Stimulated activated naive B cell treated with anti-CD40 and anti-IgM and Interleukin-4, amounts not matched to agents 10 μg/mL and 1 μg/mL and 100 μg/mL, for 72 hours (primary cell): ENCODE results near the gene RPS28.
"Not testable (repeated sequence)": the region's sequence is repeated elsewhere in the genome, so short reads cannot be mapped to it uniquely, and the experiment has no call there.

ENCODE experiments used
- ATAC-seq, 2 donors: fragments of 150-1000 bp; cut with Tn5 transposase; replicated peaks; 2 replicates each; pipeline ENCODE4 v1.10.0; 2021; ENCODE audit warnings: moderate library complexity in 1 of 2
- DNase-seq: peaks from one replicate; pipeline ENCODE4 v3.0.0; 2021
- H3K27ac Mint-ChIP-seq: one replicate; pipeline ENCODE4 v1.8.0; 2022; ENCODE audit warnings: mild to moderate bottlenecking, mixed read lengths
- H3K27me3 Mint-ChIP-seq, 2 donors: one replicate each; pipeline ENCODE4 v1.8.0; 2022; ENCODE audit warnings: mixed read lengths in 2 of 2
- H3K36me3 Mint-ChIP-seq, 2 donors: one replicate each; pipeline ENCODE4 v1.8.0; 2022; ENCODE audit warnings: mixed read lengths in 2 of 2, mild to moderate bottlenecking in 1 of 2
- H3K4me1 Mint-ChIP-seq, 2 donors: one replicate each; pipeline ENCODE4 v1.8.0; 2022; ENCODE audit warnings: mixed read lengths in 2 of 2, mild to moderate bottlenecking in 1 of 2
- H3K4me3 Mint-ChIP-seq, 2 donors: one replicate each; pipeline ENCODE4 v1.8.0; 2022; ENCODE audit warnings: mild to moderate bottlenecking in 2 of 2, mixed read lengths in 2 of 2, moderate library complexity in 1 of 2
- H3K9me3 Mint-ChIP-seq, 2 donors: one replicate each; pipeline ENCODE4 v1.8.0; 2022; ENCODE audit warnings: mixed read lengths in 2 of 2, mild to moderate bottlenecking in 1 of 2

The RPS28 gene

DNA sequence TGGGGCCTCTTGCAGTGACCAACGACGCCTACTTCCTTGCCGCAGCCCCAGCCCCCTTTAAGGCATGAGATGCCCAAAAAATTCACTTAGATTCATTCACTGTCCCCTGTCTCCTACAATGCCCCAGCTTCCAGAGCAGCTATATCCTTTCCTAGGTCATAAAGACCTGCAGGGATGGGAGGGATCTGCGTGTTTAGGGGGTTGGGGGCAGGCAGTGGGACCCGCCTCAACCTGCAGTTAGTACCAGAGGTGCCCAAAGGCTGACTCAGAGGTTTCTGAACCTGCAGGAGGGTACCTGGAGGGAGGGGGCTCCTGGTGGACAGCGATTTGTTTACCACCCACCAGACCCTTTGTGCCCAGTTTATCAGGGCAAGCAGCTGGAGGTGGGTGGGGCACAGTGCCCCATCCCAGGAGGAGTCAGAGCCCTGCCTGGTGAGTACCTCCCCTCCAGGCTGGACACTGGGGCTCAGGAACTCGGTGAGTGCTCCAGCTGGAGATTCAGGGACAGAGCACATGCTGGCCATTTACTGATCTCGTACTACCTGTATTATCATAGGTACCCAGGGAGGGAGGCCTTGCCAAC is 10.1 kb downstream of the RPS28 start:
- H3K4me3 Mint-ChIP-seq, result no peak overlapping the region
- peaks cover 8 to 14% of the 10 kb centered on the region in 2 donors for H3K4me1 Mint-ChIP-seq
- ATAC-seq (no peak), DNase-seq (no peak)
- H3K27me3 Mint-ChIP-seq, result peaks cover 18 to 51% of the 10 kb centered on the region in 2 donors
- no peak overlapping the region for H3K27ac Mint-ChIP-seq
- no peaks in the 10 kb centered on the region for H3K9me3 Mint-ChIP-seq
- H3K36me3 Mint-ChIP-seq, result no peaks in the 10 kb centered on the region

DNA sequence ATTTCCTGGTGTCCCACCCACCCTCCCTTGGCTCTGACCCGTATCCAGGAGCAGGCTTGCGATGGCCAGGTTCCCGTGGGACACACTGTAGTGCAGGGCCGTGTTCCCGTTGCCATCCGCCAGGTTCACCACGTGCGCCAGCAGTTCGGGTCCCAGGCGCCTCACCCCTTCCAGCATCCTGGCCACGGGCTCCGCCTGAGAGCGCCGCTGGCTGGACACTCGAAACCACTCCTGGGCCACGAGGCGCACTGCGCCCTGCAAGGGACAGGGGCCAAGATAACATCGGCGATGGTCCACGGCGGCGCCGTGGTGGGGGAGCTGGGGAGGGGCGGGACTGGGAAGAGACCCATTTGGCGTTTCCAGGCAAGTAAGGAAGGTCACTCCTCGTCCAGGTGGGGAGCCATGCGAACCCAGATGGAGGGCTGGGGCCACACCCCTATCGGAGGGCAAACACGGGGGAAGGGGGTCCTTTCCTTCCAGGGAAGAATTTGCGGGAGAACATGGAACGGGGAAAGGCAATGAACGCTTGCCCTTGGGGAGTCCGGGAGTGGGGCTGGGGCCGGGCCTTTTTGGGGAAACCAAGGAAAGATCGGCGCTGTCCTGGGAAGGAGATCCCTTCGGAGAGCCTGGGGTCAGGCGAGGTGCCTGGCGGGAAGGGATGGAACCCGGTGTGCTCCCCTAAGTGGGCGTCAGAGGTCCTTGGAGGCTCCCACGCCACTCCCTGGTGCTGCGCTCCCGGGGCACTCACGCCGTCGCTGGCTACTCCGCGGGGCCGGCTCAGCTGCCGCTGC is 11.9 kb downstream of the RPS28 start:
- H3K9me3 Mint-ChIP-seq, result no peaks in the 10 kb centered on the region
- H3K4me3 Mint-ChIP-seq, result peak overlapping the region in 1 of 2 donors; percentile 39
- ATAC-seq, result no peak
- peak overlapping the region; percentile 37 for H3K27ac Mint-ChIP-seq
- DNase-seq, result no peak
- no peaks in the 10 kb centered on the region for H3K36me3 Mint-ChIP-seq
- H3K27me3 Mint-ChIP-seq, result peaks cover 25 to 65% of the 10 kb centered on the region in 2 donors
- H3K4me1 Mint-ChIP-seq, result peaks cover 12 to 19% of the 10 kb centered on the region in 2 donors

GRCh38 chr19:8333767-8334457 is 12.6 kb downstream of the RPS28 start:
- H3K4me1 Mint-ChIP-seq, result peaks cover 12 to 19% of the 10 kb centered on the region in 2 donors
- DNase-seq, result no peak
- H3K36me3 Mint-ChIP-seq, result no peaks in the 10 kb centered on the region
- H3K9me3 Mint-ChIP-seq, result no peaks in the 10 kb centered on the region
- no peak overlapping the region for H3K27ac Mint-ChIP-seq
- peak overlapping the region; percentile 10 to 28 for H3K4me3 Mint-ChIP-seq
- H3K27me3 Mint-ChIP-seq, result peaks cover 23 to 66% of the 10 kb centered on the region in 2 donors
- ATAC-seq, result no peak

DNA sequence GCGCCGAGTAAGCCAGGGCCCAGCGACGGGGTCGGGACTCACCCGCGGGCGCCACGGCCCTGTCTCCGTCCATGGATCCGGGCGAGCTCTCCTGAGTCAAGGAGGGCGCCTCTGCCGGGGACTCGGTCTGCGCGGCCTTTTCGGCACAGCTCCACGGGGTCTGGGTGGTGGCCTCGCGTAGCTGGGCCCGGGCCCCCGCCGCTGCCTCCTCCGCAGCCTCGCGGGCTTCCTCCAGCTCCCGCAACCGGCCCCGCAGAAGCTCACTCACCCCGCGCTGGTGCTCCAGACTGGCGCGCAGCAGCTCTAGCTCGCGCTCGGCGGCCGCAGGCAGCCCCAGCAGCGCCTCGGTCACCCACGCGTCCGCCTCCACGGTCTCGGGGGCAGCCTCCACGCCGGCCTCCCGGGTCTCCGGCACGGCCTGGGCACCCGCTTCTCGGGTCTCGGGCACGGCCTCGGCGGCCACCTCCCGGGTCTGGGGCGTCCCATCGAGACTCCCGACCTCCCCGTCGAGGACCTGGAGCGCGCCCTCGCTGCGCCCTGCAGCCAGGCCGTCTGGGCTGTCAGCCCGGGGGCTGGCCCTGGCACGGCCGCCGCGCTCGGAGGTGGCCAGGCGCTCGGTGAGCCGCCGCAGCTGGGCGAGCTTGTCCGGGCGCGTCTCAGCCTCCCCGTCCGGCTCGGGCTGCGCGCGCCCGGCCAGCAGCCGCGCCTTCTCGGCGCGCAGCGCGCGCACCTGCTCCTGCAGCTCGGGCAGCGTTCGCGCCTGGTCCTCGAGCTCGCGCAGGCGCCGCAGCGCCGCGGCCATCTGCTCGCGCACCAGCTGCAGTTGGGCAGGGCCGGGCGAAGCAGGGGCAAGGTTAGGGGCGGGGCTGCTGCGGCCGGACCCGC is 13.4 kb downstream of the RPS28 start:
- ATAC-seq (peak; percentile 70 to 80), DNase-seq (peak; percentile 32)
- peaks cover 23 to 68% of the 10 kb centered on the region in 2 donors for H3K27me3 Mint-ChIP-seq
- no peaks in the 10 kb centered on the region for H3K36me3 Mint-ChIP-seq
- H3K4me3 Mint-ChIP-seq, result peak overlapping the region; percentile 10 to 30
- H3K9me3 Mint-ChIP-seq, result no peaks in the 10 kb centered on the region
- H3K4me1 Mint-ChIP-seq, result peaks cover 12 to 18% of the 10 kb centered on the region in 2 donors
- no peak overlapping the region for H3K27ac Mint-ChIP-seq

GRCh38 chr19:8335343-8336071 is 14.2 kb downstream of the RPS28 start:
- Mint-ChIP-seq H3K4me3 (peak overlapping the region; percentile 57 to 59), H3K27me3 (peaks cover 26 to 69% of the 10 kb centered on the region in 2 donors), H3K9me3 (no peaks in the 10 kb centered on the region), H3K27ac (no peak overlapping the region), H3K4me1 (peaks cover 13 to 17% of the 10 kb centered on the region in 2 donors), H3K36me3 (no peaks in the 10 kb centered on the region)
- peak; percentile 35 for DNase-seq
- ATAC-seq, result peak; percentile 63 to 73

DNA sequence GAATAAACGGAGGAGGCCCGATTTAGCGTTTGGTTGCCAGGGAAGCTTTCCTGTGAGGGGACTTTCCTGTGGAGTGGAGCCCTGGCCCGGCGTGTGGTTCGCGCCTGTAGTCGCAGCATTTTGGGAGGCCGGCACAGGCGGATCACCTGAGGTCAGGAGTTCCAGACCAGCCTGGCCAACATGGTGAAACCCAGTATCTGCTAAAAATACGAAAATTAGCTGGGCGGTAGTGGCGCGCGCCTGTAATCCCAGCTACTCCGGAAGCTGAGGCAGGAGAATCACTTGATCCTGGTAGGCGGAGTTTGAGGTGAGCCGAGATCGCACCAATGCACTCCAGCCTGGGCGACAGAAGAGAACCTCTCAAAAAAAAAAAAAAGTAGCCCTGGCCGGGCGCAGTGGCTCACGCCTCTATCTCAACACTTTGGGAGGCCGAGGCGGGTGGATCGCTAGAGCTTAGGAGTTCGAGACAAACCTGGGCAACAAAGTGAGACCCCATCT is 14.8 kb downstream of the RPS28 start:
- no peaks in the 10 kb centered on the region for H3K36me3 Mint-ChIP-seq
- H3K27me3 Mint-ChIP-seq, result peaks cover 30 to 70% of the 10 kb centered on the region in 2 donors
- DNase-seq, result no peak
- no peak overlapping the region for H3K27ac Mint-ChIP-seq
- peaks cover 16 to 21% of the 10 kb centered on the region in 2 donors for H3K4me1 Mint-ChIP-seq
- H3K9me3 Mint-ChIP-seq, result no peaks in the 10 kb centered on the region
- no peak for ATAC-seq
- H3K4me3 Mint-ChIP-seq, result peak overlapping the region; percentile 57 to 59

DNA sequence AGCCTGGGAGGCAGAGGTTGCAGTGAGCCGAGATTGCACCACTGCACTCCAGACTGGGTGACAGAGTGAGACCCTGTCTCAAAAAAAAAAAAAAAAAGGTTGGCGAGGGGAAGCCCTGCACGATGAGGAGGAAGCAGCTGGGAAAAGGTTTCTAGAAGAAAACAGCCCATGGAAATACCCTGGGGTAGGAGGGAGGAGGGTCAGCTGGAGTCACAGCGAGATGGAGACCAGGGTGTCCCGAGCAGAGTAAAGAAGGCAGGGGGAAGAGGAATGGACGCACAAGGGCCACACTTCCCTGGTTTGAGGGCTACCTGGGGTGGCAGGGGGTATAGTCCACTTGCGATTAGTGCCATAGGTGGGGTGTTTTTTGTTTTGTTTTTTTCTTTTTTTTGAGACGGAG is 15.4 kb downstream of the RPS28 start:
- DNase-seq (no peak), ATAC-seq (no peak)
- H3K27me3 Mint-ChIP-seq, result peaks cover 30 to 70% of the 10 kb centered on the region in 2 donors
- H3K36me3 Mint-ChIP-seq, result no peaks in the 10 kb centered on the region
- no peak overlapping the region for H3K27ac Mint-ChIP-seq
- H3K4me1 Mint-ChIP-seq, result peaks cover 16 to 21% of the 10 kb centered on the region in 2 donors
- H3K9me3 Mint-ChIP-seq, result no peaks in the 10 kb centered on the region
- H3K4me3 Mint-ChIP-seq, result peak overlapping the region in 1 of 2 donors; percentile 26

DNA sequence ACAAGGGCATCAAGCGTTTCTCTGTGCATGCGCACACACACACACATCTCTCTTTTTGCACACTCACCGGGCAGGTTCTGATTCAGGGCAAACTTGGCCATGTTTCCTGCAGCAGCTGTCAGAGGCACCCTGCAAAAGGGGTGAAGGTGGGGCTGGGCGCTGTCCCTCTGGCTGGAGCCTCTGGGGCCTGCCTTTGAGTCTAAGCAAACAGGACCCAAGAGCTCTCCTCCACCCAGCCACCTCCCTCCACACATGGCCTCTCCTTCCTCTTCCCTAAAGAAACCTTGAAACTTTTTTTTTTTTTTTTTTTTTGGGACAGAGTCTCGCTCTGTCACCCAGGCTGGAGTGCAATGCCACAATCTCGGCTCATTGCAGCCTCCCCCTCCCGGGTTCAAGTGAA is 16.4 kb downstream of the RPS28 start:
- ATAC-seq (no peak), DNase-seq (no peak)
- H3K27ac Mint-ChIP-seq, result peak overlapping the region; percentile 25
- no peaks in the 10 kb centered on the region for H3K36me3 Mint-ChIP-seq
- no peaks in the 10 kb centered on the region for H3K9me3 Mint-ChIP-seq
- no peak overlapping the region for H3K4me3 Mint-ChIP-seq
- H3K4me1 Mint-ChIP-seq, result peaks cover 16 to 26% of the 10 kb centered on the region in 2 donors
- H3K27me3 Mint-ChIP-seq, result peaks cover 30 to 75% of the 10 kb centered on the region in 2 donors

GRCh38 chr19:8338835-8339234 is 17.5 kb downstream of the RPS28 start:
- ATAC-seq (no peak), DNase-seq (no peak)
- H3K36me3 Mint-ChIP-seq, result no peaks in the 10 kb centered on the region
- H3K27me3 Mint-ChIP-seq, result peaks cover 32 to 77% of the 10 kb centered on the region in 2 donors
- H3K4me1 Mint-ChIP-seq, result peaks cover 20 to 36% of the 10 kb centered on the region in 2 donors
- no peaks in the 10 kb centered on the region for H3K9me3 Mint-ChIP-seq
- no peak overlapping the region for H3K4me3 Mint-ChIP-seq
- H3K27ac Mint-ChIP-seq, result no peak overlapping the region

GRCh38 chr19:8340341-8341096 is 19.2 kb downstream of the RPS28 start:
- Mint-ChIP-seq H3K4me3 (no peak overlapping the region), H3K27me3 (peaks cover 38 to 78% of the 10 kb centered on the region in 2 donors), H3K4me1 (peaks cover 18 to 36% of the 10 kb centered on the region in 2 donors), H3K36me3 (no peaks in the 10 kb centered on the region), H3K27ac (no peak overlapping the region), H3K9me3 (no peaks in the 10 kb centered on the region)
- no peak for ATAC-seq
- no peak for DNase-seq

DNA sequence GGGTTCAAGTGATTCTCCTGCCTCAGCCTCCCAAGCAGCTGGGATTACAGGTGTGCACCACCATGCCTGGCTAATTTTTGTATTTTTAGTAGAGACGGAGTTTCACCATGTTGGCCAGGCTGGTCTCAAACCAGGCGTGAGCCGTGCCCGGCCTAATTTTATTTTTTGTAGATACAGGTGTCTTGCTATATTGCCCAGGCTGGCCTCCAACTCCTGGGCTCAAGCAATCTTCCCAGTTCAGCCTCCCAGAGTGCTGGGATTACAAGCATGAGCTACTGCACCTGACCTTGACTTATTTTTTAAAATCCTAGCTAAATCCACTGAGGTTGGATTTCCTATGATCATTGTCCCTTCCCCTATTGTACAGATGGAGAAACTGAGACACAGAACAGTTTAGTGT is 20.2 kb downstream of the RPS28 start:
- H3K4me3 Mint-ChIP-seq, DNase-seq, ATAC-seq, H3K36me3 Mint-ChIP-seq, H3K27ac Mint-ChIP-seq, H3K9me3 Mint-ChIP-seq: not testable (repeated sequence)
- H3K27me3 Mint-ChIP-seq, result peaks cover 34 to 71% of the 10 kb centered on the region in 2 donors
- H3K4me1 Mint-ChIP-seq, result peaks cover 13 to 28% of the 10 kb centered on the region in 2 donors

- no peak for DNase-seq
- Mint-ChIP-seq H3K27me3 (peaks cover 30 to 66% of the 10 kb centered on the region in 2 donors), H3K4me1 (peaks cover 10 to 24% of the 10 kb centered on the region in 2 donors), H3K36me3 (no peaks in the 10 kb centered on the region), H3K27ac (no peak overlapping the region), H3K9me3 (no peaks in the 10 kb centered on the region), H3K4me3 (no peak overlapping the region)
- no peak for ATAC-seq
These were observed 21.0 kb downstream of the RPS28 start for GRCh38 chr19:8342316-8342683.
